B cell (primary cell): ENCODE results near the gene JAKMIP2. TPM values are rescaled to one million over a fixed set of nuclear protein-coding genes. Genes with fewer than 3 reads are reported as not detected.

Experiments
- ATAC-seq: fragments of 200-7000 bp; cut with Tn5 transposase; one replicate; pipeline ENCODE4 v1.10.0; 2021; ENCODE audit warnings: low read depth, mild to moderate bottlenecking, moderate number of reproducible peaks, moderate library complexity
- CTCF ChIA-PET: fragments of 350-600 bp; sonication (Branson Sonifier 250); formaldehyde crosslinking; loops from one replicate; lab custom pipeline; 2021; ENCODE audit warnings: antibody characterized with exemption, inconsistent platforms; lab: Charles Lee
- POLR2A ChIA-PET: fragments of 350-600 bp; sonication (Branson Sonifier 250); formaldehyde crosslinking; loops from one replicate; lab custom pipeline; 2021; ENCODE audit warnings: antibody characterized with exemption; lab: Charles Lee
- DNase-seq: peaks from one replicate; pipeline ENCODE4 v3.0.0; 2013
- H2AFZ ChIP-seq: 2 replicates; pipeline ENCODE4 v1.6.1; 2012; ENCODE audit warnings: mild to moderate bottlenecking, low read depth, low read length; ENCODE audit not compliant: insufficient read depth, poor library complexity, severe bottlenecking
- H3K27ac ChIP-seq, 2 donors: 1 replicate in 1 of 2; 2 replicates in 1 of 2; pipeline ENCODE4 v1.5.1; 2012 to 2013; ENCODE audit warnings: low read length in 2 of 2, mild to moderate bottlenecking in 2 of 2, moderate library complexity in 1 of 2
- H3K27me3 ChIP-seq, 4 experiments: fragments of 200-600 bp in 1 of 4; sonication (generic) in 1 of 4; replicated peaks in 1 of 4; 1 replicate in 2 of 4; 2 replicates in 2 of 4; pipeline versions ENCODE4 v1.6.1 to v1.7.0; 2013 to 2016; ENCODE audit warnings: low read length in 3 of 4, mild to moderate bottlenecking in 2 of 4, mixed read lengths in 1 of 4, moderate library complexity in 1 of 4; ENCODE audit not compliant: insufficient read depth in 4 of 4, control insufficient read depth in 3 of 4; ENCODE audit errors: control extremely low read depth in 1 of 4
- H3K36me3 ChIP-seq, 2 experiments: replicated peaks in 1 of 2; 1 replicate in 1 of 2; 2 replicates in 1 of 2; pipeline versions ENCODE4 v1.6.1 to v1.7.1; 2013; ENCODE audit warnings: low read length in 1 of 2; ENCODE audit not compliant: insufficient read depth in 2 of 2, control insufficient read depth in 1 of 2; ENCODE audit errors: control extremely low read depth in 1 of 2, extremely low read depth in 1 of 2
- H3K4me1 ChIP-seq, 2 donors: fragments of 200-600 bp in 1 of 2; sonication (generic) in 1 of 2; 1 replicate in 1 of 2; 2 replicates in 1 of 2; pipeline versions ENCODE4 v1.5.1 to v1.6.1; 2013 to 2017; ENCODE audit warnings: low read length in 2 of 2; ENCODE audit not compliant: control insufficient read depth in 2 of 2, insufficient read depth in 2 of 2
- H3K4me2 ChIP-seq: replicated peaks from 2 replicates; pipeline ENCODE3; 2012; ENCODE audit warnings: mild to moderate bottlenecking, low read depth, low read length; ENCODE audit not compliant: poor library complexity, severe bottlenecking
- H3K4me3 ChIP-seq, 5 experiments: fragments of 200-600 bp in 1 of 5; sonication (generic) in 1 of 5; 1 replicate in 3 of 5; 2 replicates in 2 of 5; pipeline versions ENCODE4 v1.5.1 to v1.7.0; 2011 to 2016; ENCODE audit warnings: low read length in 4 of 5, mild to moderate bottlenecking in 4 of 5, low read depth in 2 of 5, control low read depth in 1 of 5, moderate library complexity in 1 of 5; ENCODE audit not compliant: insufficient read depth in 1 of 5; ENCODE audit errors: control extremely low read depth in 1 of 5, extremely low read depth in 1 of 5
- H3K79me2 ChIP-seq: fragments of 200-600 bp; sonication (generic); one replicate; pipeline ENCODE4 v1.6.0; 2016; ENCODE audit warnings: low read length; ENCODE audit not compliant: control insufficient read depth, insufficient read depth
- H3K9ac ChIP-seq: fragments of 200-600 bp; sonication (generic); 2 replicates; pipeline ENCODE4 v1.6.1; 2017; ENCODE audit warnings: mild to moderate bottlenecking, low read length, moderate library complexity
- H3K9me3 ChIP-seq, 3 donors: one replicate each; pipeline versions ENCODE4 v1.6.1 to v1.7.1; 2013; ENCODE audit warnings: low read length in 2 of 3; ENCODE audit not compliant: control insufficient read depth in 2 of 3, insufficient read depth in 1 of 3; ENCODE audit errors: control extremely low read depth in 1 of 3
- H4K20me1 ChIP-seq: 2 replicates; pipeline ENCODE4 v1.6.0; 2012; ENCODE audit warnings: mild to moderate bottlenecking, low read length; ENCODE audit not compliant: insufficient read depth, control insufficient read depth, poor library complexity, severe bottlenecking
- H3K27ac Mint-ChIP-seq: one replicate; pipeline ENCODE4 v1.8.0; 2021; ENCODE audit warnings: mixed read lengths
- H3K27me3 Mint-ChIP-seq: one replicate; pipeline ENCODE4 v1.8.0; 2021; ENCODE audit warnings: mixed read lengths
- H3K4me1 Mint-ChIP-seq: one replicate; pipeline ENCODE4 v1.8.0; 2021; ENCODE audit warnings: mixed read lengths
- H3K4me3 Mint-ChIP-seq: one replicate; pipeline ENCODE4 v1.8.0; 2021; ENCODE audit warnings: mixed read lengths
- H3K9me3 Mint-ChIP-seq: one replicate; pipeline ENCODE4 v1.8.0; 2022; ENCODE audit warnings: mixed read lengths; ENCODE audit not compliant: insufficient read depth
- CTCF ChIP-seq: fragments of 200-600 bp; IDR thresholded peaks from one replicate; pipeline ENCODE4 v1.8.0; 2022; ENCODE audit warnings: antibody characterized with exemption, mild to moderate bottlenecking
- EZH2 ChIP-seq: IDR thresholded peaks from 2 replicates; pipeline ENCODE4 v1.6.1; 2012; ENCODE audit warnings: borderline replicate concordance, low read depth, mild to moderate bottlenecking, moderate library complexity, low read length; ENCODE audit not compliant: insufficient read depth, poor library complexity, severe bottlenecking
- WGBS: methylation state at CpG from one replicate; pipeline ENCODE4 v1.1.5; 2013; ENCODE audit warnings: missing lambda C conversion rate; ENCODE audit not compliant: insufficient coverage; 5-methylcytosine and 5-hydroxymethylcytosine counted together
- intact Hi-C: fragments of 100-400 bp; cut with micrococcal nuclease; formaldehyde crosslinking; loops from one replicate; pipeline ENCODE4 v1.10.0; 2022
- polyA plus RNA-seq: library from polyadenylated mRNA; depleted of rRNA; stranded (reverse); fragments of >200 nt; gene quantifications from 2 replicates; pipeline ENCODE4 v1.2.3, GENCODE V29; 2012
- total RNA-seq, 2 donors: library from RNA; stranded (reverse); fragments of 120-200 nt in 1 of 2; gene quantifications; 1 replicate in 1 of 2; 2 replicates in 1 of 2; pipeline versions ENCODE4 v1.2.3 to v1.2.4, GENCODE V29; 2013 to 2022

The JAKMIP2 gene
- total and polyA plus RNA-seq, 2 donors (not counting 1 experiment from before 2014, with no cell fraction given): 0.24 to 4.1 TPM

- no CpG with 5 or more reads among the region's 2 CpGs for WGBS
- DNase-seq (no peak), ATAC-seq (no peak)
- intact Hi-C loops: no loop called here
- H2AFZ ChIP-seq: no peak overlapping the region
- H3K36me3 ChIP-seq: no peaks in the 10 kb centered on the region
- no peak overlapping the region for H3K4me2 ChIP-seq
- no peaks in the 10 kb centered on the region for H3K79me2 ChIP-seq
- H3K27me3 ChIP-seq: no peaks in the 10 kb centered on the region
- H3K27ac ChIP-seq: no peak overlapping the region
- ChIA-PET POLR2A (no interaction called here), CTCF (no interaction called here)
- Mint-ChIP-seq H3K27ac (no peak overlapping the region), H3K4me3 (no peak overlapping the region), H3K27me3 (no peaks in the 10 kb centered on the region), H3K4me1 (no peaks in the 10 kb centered on the region), H3K9me3 (no peaks in the 10 kb centered on the region)
- H3K9ac ChIP-seq: no peak overlapping the region
- TF ChIP-seq CTCF (no peak), EZH2 (no peak)
- no peak overlapping the region for H3K4me3 ChIP-seq
- no peaks in the 10 kb centered on the region for H3K4me1 ChIP-seq
- no peaks in the 10 kb centered on the region for H4K20me1 ChIP-seq
- no peaks in the 10 kb centered on the region for H3K9me3 ChIP-seq
Observed at GRCh38 chr5:147675168-147675567, 107.4 kb downstream of the JAKMIP2 start.

- intact Hi-C loops: no loop called here
- H4K20me1 ChIP-seq: no peaks in the 10 kb centered on the region
- no peak overlapping the region for H2AFZ ChIP-seq
- WGBS: 90% methylated on average over 2 of the region's 4 CpGs
- H3K9ac ChIP-seq: no peak overlapping the region
- H3K27ac ChIP-seq: no peak overlapping the region
- TF ChIP-seq CTCF: no peak
- TF ChIP-seq EZH2: no peak
- no peak overlapping the region for H3K27ac Mint-ChIP-seq
- no peak overlapping the region for H3K4me3 ChIP-seq
- H3K9me3 ChIP-seq: no peaks in the 10 kb centered on the region
- H3K27me3 Mint-ChIP-seq: no peaks in the 10 kb centered on the region
- DNase-seq (no peak), ATAC-seq (no peak)
- no peaks in the 10 kb centered on the region for H3K27me3 ChIP-seq
- H3K4me1 ChIP-seq: no peaks in the 10 kb centered on the region
- no peaks in the 10 kb centered on the region for H3K9me3 Mint-ChIP-seq
- H3K36me3 ChIP-seq: no peaks in the 10 kb centered on the region
- ChIA-PET POLR2A (no interaction called here), CTCF (no interaction called here)
- H3K79me2 ChIP-seq: no peaks in the 10 kb centered on the region
- H3K4me1 Mint-ChIP-seq: no peaks in the 10 kb centered on the region
- H3K4me3 Mint-ChIP-seq: no peak overlapping the region
- no peak overlapping the region for H3K4me2 ChIP-seq
Observed at GRCh38 chr5:147674411-147674810, 108.1 kb downstream of the JAKMIP2 start.
